ENCODE results near the gene PITPNM1. TPM values are rescaled to one million over a fixed set of nuclear protein-coding genes. Genes with fewer than 3 reads are reported as not detected.
"Not testable (repeated sequence)": the region's sequence is repeated elsewhere in the genome, so short reads cannot be mapped to it uniquely, and the experiment has no call there.

Gene PITPNM1
- total RNA-seq, 1 experiment from 2014 or later, result 10.8 TPM

DNA sequence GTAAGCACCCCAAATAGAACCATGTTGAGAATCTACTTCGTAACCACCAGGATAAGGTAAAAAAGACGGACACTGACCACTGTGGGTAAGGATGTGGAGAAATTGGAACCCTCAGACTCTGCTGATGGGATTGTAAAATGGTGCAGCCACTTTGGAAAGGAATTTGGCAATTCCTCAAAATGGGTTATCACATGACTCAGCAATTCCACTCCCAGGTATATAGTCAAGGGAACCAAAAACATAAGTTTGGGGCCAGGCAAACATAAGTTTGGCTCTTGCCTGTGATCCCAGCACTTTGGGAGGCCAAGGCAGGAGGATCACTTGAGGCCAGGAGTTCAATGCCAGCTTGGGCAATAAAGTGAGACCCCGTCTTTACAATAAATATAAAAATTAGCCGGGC lies 23.2 kb upstream of the PITPNM1 start:
- DNase-seq (ENCODE audit: low read depth, low spot score), result no peak
- in situ Hi-C loops (cut with HindIII; ENCODE audit: low pct_unique_long_range_greater_than_20kb, low sequenced_read_pairs), result no loop called here

DNA sequence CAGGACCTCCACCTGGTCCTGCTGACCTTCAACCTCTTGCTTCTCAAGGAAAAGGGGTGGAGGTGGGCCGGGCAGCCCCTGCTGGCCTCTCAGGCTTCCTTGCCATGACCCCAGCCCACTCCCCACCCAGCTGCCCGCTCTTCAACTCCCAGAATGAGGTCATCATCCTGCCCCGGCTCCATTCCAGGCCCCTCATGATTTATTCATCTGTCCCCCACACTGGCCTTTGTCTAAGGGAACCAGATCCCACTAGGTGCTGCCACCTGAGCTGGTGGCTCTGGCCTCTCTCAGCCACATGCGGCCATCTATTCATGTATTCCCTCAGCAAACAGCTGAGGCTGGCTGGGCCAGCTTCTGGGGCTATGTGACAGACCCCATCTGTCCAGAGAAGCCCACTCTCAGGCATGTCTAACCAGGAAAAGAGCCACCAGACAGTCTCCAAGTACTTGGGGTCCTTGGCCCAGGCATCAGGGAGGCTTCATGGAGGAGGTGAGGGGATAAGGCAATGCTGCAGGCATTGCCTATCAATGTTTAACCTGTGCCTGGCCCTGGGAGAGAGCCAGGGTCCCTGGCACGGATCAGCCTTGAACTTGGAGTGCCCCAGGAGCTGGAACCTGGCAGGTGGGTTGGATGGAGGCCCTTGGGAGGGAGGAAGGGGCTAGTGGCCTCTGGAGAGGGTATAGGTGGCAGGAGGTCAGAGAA lies 20.3 kb upstream of the PITPNM1 start:
- in situ Hi-C loops (cut with HindIII; ENCODE audit: low pct_unique_long_range_greater_than_20kb, low sequenced_read_pairs), result no loop called here
- no peak for DNase-seq (ENCODE audit: low read depth, low spot score)

DNA sequence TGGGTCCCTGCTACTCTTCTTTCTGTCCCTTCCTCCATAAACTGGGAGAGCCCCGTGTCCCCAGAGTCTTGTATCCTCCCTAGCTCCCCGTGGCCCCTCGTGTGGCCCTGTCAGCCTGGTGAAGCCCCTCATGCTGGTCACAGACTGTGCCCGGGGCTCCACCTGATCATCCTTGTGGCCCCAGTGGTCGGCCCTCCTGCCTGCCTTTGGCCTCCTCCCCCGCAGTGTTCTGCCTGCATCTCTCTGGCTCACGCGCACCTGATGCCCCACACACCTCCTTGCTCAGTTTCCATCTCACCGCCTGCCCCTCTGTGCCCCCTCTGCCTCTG lies 19.3 kb upstream of the PITPNM1 start:
- DNase-seq (ENCODE audit: low read depth, low spot score), result no peak

DNA sequence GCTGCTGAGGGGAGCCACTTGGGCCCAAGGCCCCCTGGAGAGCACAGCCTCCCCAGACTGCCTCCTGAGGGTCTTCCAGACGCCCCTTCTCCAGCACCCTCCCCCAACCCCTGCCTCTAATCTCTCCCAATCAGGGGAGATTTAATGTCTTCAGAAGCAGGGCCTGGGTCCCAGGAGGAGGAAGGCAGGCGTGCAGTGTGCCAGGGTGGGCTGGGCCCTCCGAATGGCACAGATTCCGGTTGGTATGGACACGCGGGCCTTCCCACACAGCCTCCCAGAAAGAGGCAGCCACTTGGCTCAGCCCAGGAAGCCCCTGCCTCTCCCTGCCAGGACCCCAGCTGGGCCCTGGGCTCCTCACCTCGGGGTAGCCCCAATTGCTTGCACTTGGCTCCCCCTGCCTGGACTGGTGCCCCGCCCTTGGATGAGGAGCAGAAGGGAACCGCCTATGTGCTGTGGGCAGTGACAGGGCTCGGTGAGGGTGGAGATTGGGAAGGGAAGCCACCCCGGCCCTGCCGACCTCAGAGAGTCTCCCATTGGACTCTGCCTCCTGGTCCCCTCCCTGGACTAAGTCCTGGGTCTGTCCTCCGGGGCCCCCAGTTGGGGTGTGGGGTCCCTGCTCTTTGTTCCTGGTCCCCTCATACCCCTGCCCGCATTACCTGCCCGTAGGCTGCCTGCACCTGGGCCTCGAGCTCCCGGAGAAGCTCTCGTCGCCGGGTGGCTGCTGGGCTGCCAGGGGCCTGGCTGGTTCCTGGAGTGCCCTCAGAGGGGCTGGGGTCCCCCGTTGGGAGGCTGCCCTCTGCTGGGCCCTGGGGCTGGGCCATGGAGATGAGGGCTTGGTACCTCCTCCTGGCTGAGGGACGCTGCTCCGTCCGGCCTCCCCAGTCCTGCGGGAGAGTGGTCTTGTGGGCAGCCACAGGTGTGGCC lies 18.7 kb upstream of the PITPNM1 start:
- in situ Hi-C loops (cut with HindIII; ENCODE audit: low pct_unique_long_range_greater_than_20kb, low sequenced_read_pairs), result no loop called here
- no peak for DNase-seq (ENCODE audit: low read depth, low spot score)

More for the DNA sequence above, 19.3 kb upstream of the PITPNM1 start:
- in situ Hi-C loops (cut with HindIII; ENCODE audit: low pct_unique_long_range_greater_than_20kb, low sequenced_read_pairs), result no loop called here

DNA sequence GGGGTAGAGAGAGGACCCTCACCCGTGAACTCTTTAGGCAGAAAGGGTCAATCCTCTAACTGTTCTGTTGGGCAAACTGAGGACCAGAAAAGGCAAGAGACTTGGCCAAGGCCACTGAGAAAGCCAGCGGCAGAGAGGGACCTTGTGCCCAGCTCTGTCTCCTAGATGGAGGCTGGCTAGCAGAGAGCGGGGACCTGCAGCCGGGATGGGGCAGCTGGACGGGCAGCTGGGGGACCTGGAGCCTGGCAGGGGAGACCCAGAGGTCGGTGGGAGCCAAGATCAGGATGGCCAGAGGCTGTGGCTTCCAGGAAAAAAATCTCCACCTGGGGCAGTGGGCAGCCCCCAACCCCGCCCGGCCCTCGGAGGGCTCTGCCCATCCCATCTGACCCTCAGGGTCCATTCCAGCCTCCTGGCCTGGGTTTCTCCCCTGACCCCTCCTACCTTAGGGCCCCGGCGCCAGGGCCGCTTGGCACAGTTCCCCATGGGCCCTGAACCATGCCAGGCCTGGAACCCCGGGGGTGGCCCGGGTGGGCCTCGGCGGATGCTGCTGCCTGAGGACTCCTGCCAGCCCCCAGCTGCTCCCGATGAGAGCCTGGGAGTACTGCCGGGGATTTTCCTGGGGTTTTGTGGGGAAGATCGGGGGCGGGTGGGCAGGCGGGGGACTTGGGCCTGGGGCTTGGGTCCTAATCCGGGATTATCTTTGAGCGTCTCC lies 17.8 kb upstream of the PITPNM1 start, which contains the start of gene CABP2:
CABP2 (minus strand) TSS at position 603 of the 712 bp plus-strand sequence; CDS start at position 483, 120 bp downstream.
- in situ Hi-C loops (cut with HindIII; ENCODE audit: low pct_unique_long_range_greater_than_20kb, low sequenced_read_pairs), result no loop called here
- DNase-seq (ENCODE audit: low read depth, low spot score), result no peak

DNA sequence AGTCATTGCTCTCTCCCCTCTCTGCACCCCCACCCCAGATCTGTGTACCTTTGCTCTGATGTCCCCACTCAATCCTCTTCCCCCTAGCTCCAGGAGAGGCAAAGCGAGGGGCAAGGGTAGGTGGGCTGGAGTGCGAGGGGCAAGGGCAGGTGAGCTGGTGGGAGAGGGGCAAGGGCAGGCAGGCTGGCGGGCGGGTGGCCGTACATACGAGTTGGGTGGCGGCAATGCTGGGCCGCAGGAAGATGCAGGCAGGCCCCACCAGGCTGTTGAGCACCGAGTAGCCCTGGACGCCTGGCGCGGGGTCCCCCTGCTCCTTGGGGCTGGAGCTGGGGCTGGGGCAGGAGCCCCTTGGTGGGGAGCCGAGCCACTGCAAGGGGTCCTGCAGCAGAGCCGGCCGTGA lies 17.2 kb upstream of the PITPNM1 start:
- in situ Hi-C loops (cut with HindIII; ENCODE audit: low pct_unique_long_range_greater_than_20kb, low sequenced_read_pairs), result no loop called here
- DNase-seq (ENCODE audit: low read depth, low spot score), result no peak

DNA sequence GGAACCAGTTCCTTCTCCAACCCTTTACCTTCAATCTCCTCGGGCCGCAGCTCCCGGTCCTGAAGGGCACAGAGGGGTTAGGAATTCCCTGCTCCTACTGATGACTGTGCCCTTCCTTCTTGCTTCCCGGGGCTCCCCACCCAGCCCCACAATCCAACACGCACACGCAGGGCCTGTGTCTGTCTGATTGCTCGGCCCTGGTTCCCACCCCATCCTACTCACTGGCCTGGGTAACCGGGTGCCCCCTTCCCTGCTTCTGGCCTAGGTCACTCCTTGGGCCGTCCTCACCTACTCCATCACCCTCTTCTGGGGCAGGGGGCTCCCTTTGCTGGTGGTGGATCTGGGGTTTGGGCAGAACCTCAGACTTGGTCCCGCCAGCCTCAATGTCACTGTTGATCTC lies 16.8 kb upstream of the PITPNM1 start:
- in situ Hi-C loops (cut with HindIII; ENCODE audit: low pct_unique_long_range_greater_than_20kb, low sequenced_read_pairs), result no loop called here
- no peak for DNase-seq (ENCODE audit: low read depth, low spot score)

DNA sequence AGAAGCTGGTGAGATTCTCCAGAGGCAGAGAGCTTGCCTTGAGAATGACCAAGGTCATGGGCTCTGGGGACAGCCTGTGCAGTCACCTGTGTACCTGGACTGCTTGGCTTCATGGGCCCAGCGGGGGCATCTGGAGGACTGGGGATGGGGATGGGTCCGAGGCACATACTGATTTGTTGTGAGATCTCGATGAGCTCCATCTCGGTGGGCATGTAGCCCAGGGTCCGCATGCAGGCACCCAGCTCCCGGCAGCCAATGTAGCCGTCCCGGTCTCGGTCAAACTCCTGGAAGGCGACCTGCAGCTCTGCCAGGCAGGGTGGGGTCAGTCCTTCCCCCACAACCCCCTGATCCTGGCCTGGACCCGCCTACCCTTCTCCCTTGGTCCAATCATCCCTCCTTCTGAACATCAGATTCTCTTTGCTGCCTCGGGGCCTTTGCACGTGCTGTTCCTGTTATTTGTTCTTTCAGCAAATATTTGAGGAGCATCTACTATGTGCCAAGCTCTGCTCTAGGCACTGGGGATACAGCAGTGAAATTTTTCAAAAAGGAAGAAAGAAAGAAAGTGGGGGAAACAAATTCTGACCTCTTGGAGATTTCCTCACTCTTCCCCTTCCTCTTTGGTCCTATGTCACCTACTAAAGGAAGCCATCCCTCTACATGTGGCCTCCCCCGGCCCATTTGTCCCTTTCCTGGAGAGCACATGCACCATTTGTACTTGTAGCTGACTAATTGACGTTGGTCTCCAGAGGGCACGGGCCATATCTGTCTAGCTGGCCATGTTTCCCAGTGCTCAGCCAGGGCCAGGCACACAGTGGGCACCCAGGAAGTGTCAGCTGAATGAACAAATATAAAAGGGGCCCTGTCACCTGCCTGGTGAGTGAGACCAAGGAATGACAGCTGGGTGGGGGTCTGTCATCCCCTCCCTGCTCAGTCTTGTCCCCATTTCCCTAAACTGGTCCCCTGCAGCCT lies 16.0 kb upstream of the PITPNM1 start:
- no peak for DNase-seq (ENCODE audit: low read depth, low spot score)
- in situ Hi-C loops (cut with HindIII; ENCODE audit: low pct_unique_long_range_greater_than_20kb, low sequenced_read_pairs), result no loop called here

DNA sequence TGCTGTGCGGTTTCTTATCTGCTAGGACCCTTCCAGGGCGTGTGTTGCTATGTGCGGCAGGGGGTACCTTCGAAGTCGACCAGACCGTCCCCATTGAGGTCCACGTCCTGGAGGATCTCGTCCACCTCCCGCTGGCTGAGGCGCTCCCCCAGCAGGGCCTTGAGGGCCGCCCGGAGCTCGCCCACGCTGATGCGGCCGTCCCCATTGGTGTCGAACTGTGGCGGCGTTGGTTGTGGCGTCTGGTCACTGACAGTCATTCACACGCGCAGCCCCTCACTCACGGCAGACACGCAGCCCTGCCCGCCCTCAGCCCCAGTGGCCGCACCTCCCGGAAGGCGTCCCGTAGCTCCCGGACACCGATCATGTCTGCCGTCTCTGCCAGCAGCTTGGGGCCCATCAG lies 14.6 kb upstream of the PITPNM1 start:
- in situ Hi-C loops (cut with HindIII; ENCODE audit: low pct_unique_long_range_greater_than_20kb, low sequenced_read_pairs), result no loop called here
- no peak for DNase-seq (ENCODE audit: low read depth, low spot score)

DNA sequence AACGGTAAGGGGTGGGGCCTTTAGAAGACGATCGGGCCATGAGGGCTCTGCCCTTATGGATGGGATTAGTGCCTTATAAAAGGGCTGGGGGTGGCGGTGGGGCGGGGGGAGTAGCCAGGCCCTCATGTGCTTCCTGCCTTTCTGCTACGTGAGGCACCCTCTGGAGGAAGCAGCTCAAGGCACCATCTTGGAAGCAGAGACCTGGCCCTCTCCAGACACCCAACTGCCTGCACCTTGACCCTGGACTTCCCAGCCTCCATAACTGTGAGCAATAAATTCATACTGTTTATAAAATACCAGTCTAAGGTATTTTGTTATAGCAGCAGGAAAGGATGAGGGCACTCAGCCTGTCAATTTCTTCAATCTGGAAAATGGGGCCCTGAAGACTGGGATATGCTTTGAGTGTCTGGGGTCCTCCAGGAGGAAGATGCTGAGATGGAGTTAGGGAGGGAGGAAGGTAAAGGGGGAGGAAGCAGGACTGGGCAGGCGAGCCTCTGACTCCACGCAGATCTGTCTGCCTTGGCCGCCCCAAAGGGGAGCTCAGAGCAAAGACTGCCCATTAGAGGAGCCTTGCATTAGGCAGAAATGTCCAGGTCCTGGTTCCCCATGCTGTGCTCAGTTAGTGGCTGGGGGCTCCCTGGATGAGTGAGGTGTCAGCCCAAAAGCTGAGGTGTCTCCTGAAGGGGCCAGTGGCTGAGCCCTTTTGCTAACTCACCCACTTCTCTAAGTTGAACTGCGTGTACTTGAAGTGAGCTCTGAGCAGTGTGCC lies 12.8 kb upstream of the PITPNM1 start:
- in situ Hi-C loops (cut with HindIII; ENCODE audit: low pct_unique_long_range_greater_than_20kb, low sequenced_read_pairs), result no loop called here
- DNase-seq (ENCODE audit: low read depth, low spot score), result no peak

DNA sequence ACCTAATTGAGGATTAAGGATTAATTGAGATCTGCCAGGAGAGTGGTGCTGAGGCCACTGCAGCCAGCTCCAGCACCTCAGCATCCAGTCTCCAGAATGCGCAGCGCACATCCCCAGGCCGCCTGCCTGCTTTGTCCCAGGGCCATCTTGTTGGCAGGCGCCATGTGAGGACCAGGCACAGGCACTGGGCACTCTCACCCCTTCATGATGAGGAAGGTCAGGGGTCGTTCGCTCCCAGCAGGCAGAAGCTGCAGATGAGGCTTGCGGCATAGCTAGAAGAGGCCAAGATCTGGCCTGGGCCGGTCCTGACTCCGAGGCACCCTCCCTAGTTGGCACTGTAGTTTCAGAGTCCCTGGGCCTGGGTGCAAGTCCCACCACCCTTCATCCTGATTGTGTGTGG lies 11.6 kb upstream of the PITPNM1 start:
- in situ Hi-C loops (cut with HindIII; ENCODE audit: low pct_unique_long_range_greater_than_20kb, low sequenced_read_pairs), result no loop called here
- DNase-seq (ENCODE audit: low read depth, low spot score), result no peak

DNA sequence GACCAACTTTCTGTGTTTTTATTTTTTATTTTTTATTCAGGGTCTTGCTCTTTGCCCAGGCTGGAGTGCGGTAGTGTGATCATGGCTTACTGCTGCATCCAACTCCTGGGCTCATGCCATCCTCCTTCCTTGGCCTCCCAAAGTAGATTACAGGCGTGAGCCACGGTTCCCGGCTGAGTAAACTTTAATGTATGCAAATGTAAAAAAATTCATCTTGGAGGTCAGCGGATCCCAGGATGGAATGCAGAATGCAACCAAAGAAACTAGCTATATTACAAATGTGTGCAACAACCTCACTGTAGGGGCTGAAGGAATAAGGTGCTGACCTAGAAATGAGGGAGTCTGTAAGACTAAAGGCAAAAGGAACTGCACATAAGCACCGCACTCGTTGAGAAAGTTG lies 9.0 kb upstream of the PITPNM1 start:
- in situ Hi-C loops (cut with HindIII; ENCODE audit: low pct_unique_long_range_greater_than_20kb, low sequenced_read_pairs), result no loop called here
- DNase-seq (ENCODE audit: low read depth, low spot score), result no peak

DNA sequence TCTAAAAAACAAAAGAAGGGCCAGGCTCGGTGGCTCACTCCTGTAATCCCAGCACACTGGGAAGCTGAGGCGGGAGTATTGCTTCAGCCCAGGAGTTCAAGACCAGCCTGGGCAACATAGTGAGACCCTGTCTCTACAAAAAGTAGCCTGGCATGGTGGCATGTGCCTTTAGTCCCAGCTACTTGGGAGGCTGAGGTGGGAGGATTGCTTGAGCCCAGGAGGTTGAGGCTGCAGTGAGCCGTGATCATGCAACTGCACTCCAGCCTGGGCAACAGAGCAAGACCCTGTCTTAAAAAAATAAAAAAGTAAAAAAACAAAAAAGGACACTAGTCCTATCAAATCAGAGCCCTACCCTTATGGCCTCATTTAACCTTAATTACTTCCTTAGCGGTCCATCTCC lies 6.4 kb upstream of the PITPNM1 start:
- DNase-seq (ENCODE audit: low read depth, low spot score); in situ Hi-C loops (cut with HindIII; ENCODE audit: low pct_unique_long_range_greater_than_20kb, low sequenced_read_pairs): not testable (repeated sequence)

DNA sequence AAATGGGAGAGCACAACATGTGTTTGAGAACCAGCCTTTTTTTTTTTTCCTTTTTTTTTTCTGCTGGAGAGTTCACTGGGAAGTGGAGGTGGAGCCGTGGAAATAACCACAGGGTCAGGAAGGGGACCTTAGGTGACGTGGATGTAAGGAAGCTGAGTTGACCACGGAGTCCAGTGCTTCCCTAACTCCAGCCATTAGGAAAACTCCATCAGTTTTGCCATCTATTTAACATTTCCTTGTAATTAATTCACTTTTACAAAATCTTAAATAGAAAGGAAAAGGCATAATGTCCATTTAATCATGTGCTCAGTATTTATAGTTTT lies 4.8 kb upstream of the PITPNM1 start:
- no peak for DNase-seq (ENCODE audit: low read depth, low spot score)
- in situ Hi-C loops (cut with HindIII; ENCODE audit: low pct_unique_long_range_greater_than_20kb, low sequenced_read_pairs), result no loop called here

DNA sequence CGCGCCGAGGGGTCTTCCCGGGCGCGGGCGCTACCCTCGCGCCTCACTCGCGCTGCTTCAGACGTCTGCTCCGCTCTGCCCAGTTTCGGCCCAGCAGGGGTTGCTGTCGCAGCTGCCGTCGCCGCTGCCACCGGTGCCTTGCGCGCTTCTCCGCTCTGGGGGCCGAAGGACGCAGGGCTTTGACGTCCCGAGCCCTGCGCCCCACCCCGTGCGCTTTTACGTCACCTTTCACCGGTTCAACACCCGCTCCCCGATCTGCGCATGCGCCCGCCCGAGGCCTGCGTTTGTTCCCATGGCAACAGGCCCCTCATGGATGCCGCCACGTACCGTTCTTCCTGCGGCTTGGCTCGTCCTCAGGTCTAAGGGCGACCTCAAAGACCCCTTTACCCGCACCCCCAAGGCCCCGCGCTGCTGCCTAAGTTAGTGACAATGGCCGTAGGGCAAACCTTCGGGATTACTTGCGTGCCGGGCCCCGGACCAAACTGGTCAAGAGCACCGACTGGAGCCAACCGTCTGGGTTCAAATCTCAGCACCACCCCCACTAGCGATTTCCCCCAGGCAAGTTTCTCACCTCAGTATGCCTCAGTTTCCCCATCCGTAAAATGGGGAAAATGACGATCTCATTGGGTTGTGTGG lies 3.4 kb upstream of the PITPNM1 start:
- peak; percentile 94 for DNase-seq (ENCODE audit: low read depth, low spot score)
- in situ Hi-C loops (cut with HindIII; ENCODE audit: low pct_unique_long_range_greater_than_20kb, low sequenced_read_pairs), result no loop called here

DNA sequence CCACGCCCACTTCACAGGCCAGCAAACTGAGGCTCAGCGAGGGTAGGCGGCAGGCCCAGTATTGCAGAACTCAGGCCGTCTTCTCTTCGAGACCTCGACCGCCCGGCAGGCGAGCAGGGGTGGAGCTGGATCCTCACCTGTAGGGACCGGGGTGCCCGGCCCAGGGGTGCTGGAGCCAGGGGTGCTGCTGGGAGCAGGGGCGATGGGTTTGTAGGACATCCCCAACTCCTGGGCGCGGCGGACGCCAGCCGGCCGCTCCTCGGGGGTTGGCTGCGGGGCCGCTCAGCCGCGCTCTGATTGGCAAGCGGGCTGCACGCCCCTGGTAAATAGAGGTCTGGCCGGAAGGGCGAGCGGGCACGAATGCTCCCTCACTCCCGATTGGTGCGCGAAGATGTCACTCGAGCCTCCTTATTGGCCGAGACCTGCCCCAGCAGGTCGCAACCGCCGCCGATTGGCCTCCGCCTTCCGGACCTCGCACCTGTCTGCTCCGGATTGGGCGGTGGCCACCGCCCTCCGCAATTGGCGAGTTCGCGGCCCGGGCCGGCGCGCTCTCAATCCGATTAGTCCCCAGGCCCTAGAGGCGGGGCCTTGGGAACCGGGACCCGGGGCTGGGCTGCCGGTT lies 2.8 kb upstream of the PITPNM1 start, which contains the start of gene CDK2AP2:
CDK2AP2 (minus strand) TSS at position 299 of the 622 bp plus-strand sequence; CDS start at position 219, 80 bp downstream.
- DNase-seq (ENCODE audit: low read depth, low spot score), result peak; percentile 97
- in situ Hi-C loops (cut with HindIII; ENCODE audit: low pct_unique_long_range_greater_than_20kb, low sequenced_read_pairs), result no loop called here

Data from SK-MEL-5 (cell line).